Stomach (tissue), 9 donors: ENCODE data around the gene SMARCA4. TPM values are rescaled to one million over a fixed set of nuclear protein-coding genes. Genes with fewer than 3 reads are reported as not detected.
"Not testable (repeated sequence)": the region's sequence is repeated elsewhere in the genome, so short reads cannot be mapped to it uniquely, and the experiment has no call there.

Experiments used
- DNase-seq, 2 donors: peaks; one replicate each; pipeline versions ENCODE4 v3.0.0 to v3.0.0-alpha.2; 2013 to 2019
- H3K27ac ChIP-seq, 5 donors: fragments of 200-600 bp in 4 of 5; sonication (generic) in 4 of 5; one replicate each; pipeline ENCODE4 v1.5.1; 2013 to 2019; ENCODE audit warnings: mild to moderate bottlenecking in 1 of 5, moderate library complexity in 1 of 5
- H3K27me3 ChIP-seq, 3 donors: fragments of 200-600 bp; sonication (generic); one replicate each; pipeline ENCODE4 v1.5.1; 2017 to 2019; ENCODE audit warnings: mixed run types in 1 of 3
- H3K36me3 ChIP-seq, 4 donors: fragments of 200-600 bp; sonication (generic); 1 replicate in 3 of 4; 2 replicates in 1 of 4; pipeline ENCODE4 v1.5.1; 2016 to 2019
- H3K4me1 ChIP-seq, 4 donors: fragments of 200-600 bp; sonication (generic); one replicate each; pipeline ENCODE4 v1.5.1; 2016 to 2019
- H3K4me3 ChIP-seq, 4 donors: fragments of 200-600 bp; sonication (generic) in 3 of 4; one replicate each; pipeline ENCODE4 v1.5.1; 2016 to 2019; ENCODE audit warnings: mild to moderate bottlenecking in 1 of 4
- H3K9me3 ChIP-seq, 4 donors: fragments of 200-600 bp; sonication (generic); one replicate each; pipeline ENCODE4 v1.5.1; 2016 to 2019
- CTCF ChIP-seq, 7 experiments: fragments of 450-650 bp in 4 of 7; fragments of 200-600 bp in 3 of 7; sonication (generic) in 3 of 7; IDR thresholded peaks; one replicate each; pipeline ENCODE4 v1.5.1; 2016 to 2019; ENCODE audit warnings: antibody characterized with exemption in 7 of 7, control low read depth in 2 of 7, mild to moderate bottlenecking in 1 of 7
- EP300 ChIP-seq: sonication (generic); formaldehyde crosslinking; IDR thresholded peaks from one replicate; pipeline ENCODE4 v1.6.1; 2017; ENCODE audit warnings: antibody characterized with exemption
- POLR2A ChIP-seq, 4 donors: fragments of 450-650 bp; IDR thresholded peaks; one replicate each; pipeline ENCODE4 v1.6.1; 2016; ENCODE audit warnings: antibody characterized with exemption in 4 of 4, control low read depth in 2 of 4, mild to moderate bottlenecking in 1 of 4, moderate library complexity in 1 of 4
- POLR2AphosphoS5 ChIP-seq, 3 donors: sonication (generic); formaldehyde crosslinking; IDR thresholded peaks; one replicate each; pipeline ENCODE4 v1.6.1; 2016; ENCODE audit warnings: antibody characterized with exemption in 3 of 3
- WGBS, 5 donors: extraction: QIAGEN DNeasy Blood & Tissue Kit in 3 of 5; methylation state at CpG; one replicate each; pipeline versions ENCODE4 v1.1.5 to v1.1.7; 2013 to 2018; 5-methylcytosine and 5-hydroxymethylcytosine counted together
- intact Hi-C: fragments of 100-400 bp; cut with DNase I; formaldehyde crosslinking; loops from one replicate; pipeline ENCODE4 v1.15.1; 2023; ENCODE audit warnings: low total_unique reads
- polyA plus RNA-seq, 3 donors: library from polyadenylated mRNA; stranded (reverse); fragments of 200-250 nt; gene quantifications; one replicate each; pipeline ENCODE4 v1.2.3, GENCODE V29; 2013
- total RNA-seq, 5 donors: library from RNA; depleted of rRNA; stranded (reverse); fragments of >200 nt; gene quantifications; one replicate each; pipeline versions ENCODE4 v1.1.0 to v1.2.3, GENCODE V29; 2014 to 2016
- donor health status: healthy with polysubstance abuse.
- donor health status: Bipolar disorder and iron deficiency.
- donor health status: healthy.

The SMARCA4 gene
- total and polyA plus RNA-seq, 8 donors = 28.6 to 158 (median 60.9) TPM

GRCh38 chr19:11093689-11094238 lies 132.9 kb downstream of the SMARCA4 start:
- intact Hi-C loops = no loop called here
- no peak for DNase-seq
- 75 to 87% (median 81%) methylated on average over 15 of the region's 15 CpGs for WGBS, 5 donors
- no peaks in the 10 kb centered on the region for H3K27me3 ChIP-seq
- H3K4me3 ChIP-seq = peak overlapping the region in 2 of 4 donors; percentile 2 to 10
- H3K27ac ChIP-seq = peak overlapping the region; percentile 90 to 100 (median 98)
- peaks cover 54 to 74% (median 63%) of the 10 kb centered on the region in 4 donors for H3K4me1 ChIP-seq
- TF ChIP-seq CTCF (IDR thresholded peaks at IDR 0.05) (no peak), POLR2A (IDR thresholded peaks at IDR 0.05) (no peak), EP300 (no peak), POLR2AphosphoS5 (IDR thresholded peaks at IDR 0.05) (no peak)
- H3K9me3 ChIP-seq = no peaks in the 10 kb centered on the region
- H3K36me3 ChIP-seq = peaks cover 0 to 35% (median 5%) of the 10 kb centered on the region in 4 donors

- peaks cover 52 to 75% (median 58%) of the 10 kb centered on the region in 4 donors for H3K4me1 ChIP-seq
- H3K27me3 ChIP-seq = no peaks in the 10 kb centered on the region
- 35 to 72% (median 70%) methylated on average over 4 of the region's 4 CpGs for WGBS, 5 donors
- no peaks in the 10 kb centered on the region for H3K9me3 ChIP-seq
- TF ChIP-seq POLR2A (IDR thresholded peaks at IDR 0.05) (no peak), CTCF (IDR thresholded peaks at IDR 0.05) (no peak), POLR2AphosphoS5 (IDR thresholded peaks at IDR 0.05) (no peak), EP300 (no peak)
- H3K4me3 ChIP-seq = no peak overlapping the region
- no peak for DNase-seq
- intact Hi-C loops = no loop called here
- H3K27ac ChIP-seq = peak overlapping the region; percentile 90 to 100 (median 98)
- peaks cover 0 to 40% (median 5%) of the 10 kb centered on the region in 4 donors for H3K36me3 ChIP-seq
Observed at GRCh38 chr19:11094520-11094894, 133.7 kb downstream of the SMARCA4 start.

- intact Hi-C loops = no loop called here
- WGBS, 5 donors = 49 to 62% (median 58%) methylated on average over 10 of the region's 10 CpGs
- H3K36me3 ChIP-seq = peaks cover 13 to 58% (median 19%) of the 10 kb centered on the region in 4 donors
- TF ChIP-seq POLR2A (IDR thresholded peaks at IDR 0.05) (no peak), POLR2AphosphoS5 (IDR thresholded peaks at IDR 0.05) (peak in 1 of 3 donors; percentile 43)
- DNase-seq = peak in 1 of 2 donors; percentile 83
- no peak overlapping the region for H3K4me3 ChIP-seq
- no peaks in the 10 kb centered on the region for H3K9me3 ChIP-seq
- peaks cover 45 to 88% (median 49%) of the 10 kb centered on the region in 4 donors for H3K4me1 ChIP-seq
- H3K27me3 ChIP-seq = no peaks in the 10 kb centered on the region
- peak overlapping the region; percentile 84 to 100 (median 98) for H3K27ac ChIP-seq
Observed at GRCh38 chr19:11096210-11096841, 135.5 kb downstream of the SMARCA4 start.

GRCh38 chr19:11097367-11097766 lies 136.5 kb downstream of the SMARCA4 start:
- H3K9me3 ChIP-seq, H3K27me3 ChIP-seq, DNase-seq, intact Hi-C loops, H3K4me3 ChIP-seq: not testable (repeated sequence)
- Histone ChIP-seq H3K27ac (peak overlapping the region in 4 of 5 donors; percentile 90 to 100 (median 98)), H3K36me3 (peaks cover 16 to 68% (median 29%) of the 10 kb centered on the region in 4 donors), H3K4me1 (peaks cover 36 to 80% (median 40%) of the 10 kb centered on the region in 4 donors)
- WGBS, 5 donors = 87 to 94% (median 92%) methylated on average over 6 of the region's 6 CpGs

GRCh38 chr19:11098327-11098726 lies 137.5 kb downstream of the SMARCA4 start:
- Histone ChIP-seq H3K36me3 (peaks cover 24 to 78% (median 39%) of the 10 kb centered on the region in 4 donors), H3K4me3 (no peak overlapping the region), H3K27me3 (no peaks in the 10 kb centered on the region), H3K4me1 (peaks cover 30 to 80% (median 34%) of the 10 kb centered on the region in 4 donors), H3K27ac (peak overlapping the region in 2 of 5 donors; percentile 98), H3K9me3 (no peaks in the 10 kb centered on the region)
- 93 to 100% (median 98%) methylated on average over 2 of the region's 2 CpGs for WGBS, 5 donors
- no peak for DNase-seq
- intact Hi-C loops = no loop called here
- no peak for TF ChIP-seq EP300
- no peak for TF ChIP-seq POLR2AphosphoS5 (IDR thresholded peaks at IDR 0.05)
- TF ChIP-seq CTCF (IDR thresholded peaks at IDR 0.05) = no peak
- TF ChIP-seq POLR2A (IDR thresholded peaks at IDR 0.05) = no peak
